Activated T-helper 1 cell treated with anti-CD3 and anti-CD28 coated beads, Interleukin-2, amount 50 U/mL, for 16 hours (primary cell): ENCODE measurements around the gene RPL37A.

Experiments used
- DNase-seq, 2 donors: peaks; one replicate each; pipeline ENCODE4 v3.0.0-alpha.2; 2020; ENCODE audit warnings: low read depth in 1 of 2, low spot score in 1 of 2

Gene RPL37A

DNA sequence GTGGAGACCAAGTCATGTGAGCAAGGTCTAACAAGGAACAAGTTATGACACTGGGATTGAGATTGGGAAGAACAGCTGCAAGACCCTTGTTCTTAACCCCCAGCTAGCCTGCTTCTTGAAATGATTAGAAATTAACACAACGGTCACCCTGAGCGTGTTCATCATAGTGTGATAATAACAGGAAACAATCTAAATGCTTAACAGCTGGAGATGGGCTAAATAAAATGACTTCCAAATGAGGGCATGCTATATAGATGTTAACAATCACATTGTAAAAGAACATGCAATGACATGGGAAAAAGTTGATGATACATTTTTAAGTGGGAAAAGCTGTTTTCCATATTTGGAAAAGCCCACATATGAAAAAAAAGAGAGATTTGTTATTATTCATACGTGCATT is 47.6 kb downstream of the RPL37A start:
- no peak for DNase-seq

DNA sequence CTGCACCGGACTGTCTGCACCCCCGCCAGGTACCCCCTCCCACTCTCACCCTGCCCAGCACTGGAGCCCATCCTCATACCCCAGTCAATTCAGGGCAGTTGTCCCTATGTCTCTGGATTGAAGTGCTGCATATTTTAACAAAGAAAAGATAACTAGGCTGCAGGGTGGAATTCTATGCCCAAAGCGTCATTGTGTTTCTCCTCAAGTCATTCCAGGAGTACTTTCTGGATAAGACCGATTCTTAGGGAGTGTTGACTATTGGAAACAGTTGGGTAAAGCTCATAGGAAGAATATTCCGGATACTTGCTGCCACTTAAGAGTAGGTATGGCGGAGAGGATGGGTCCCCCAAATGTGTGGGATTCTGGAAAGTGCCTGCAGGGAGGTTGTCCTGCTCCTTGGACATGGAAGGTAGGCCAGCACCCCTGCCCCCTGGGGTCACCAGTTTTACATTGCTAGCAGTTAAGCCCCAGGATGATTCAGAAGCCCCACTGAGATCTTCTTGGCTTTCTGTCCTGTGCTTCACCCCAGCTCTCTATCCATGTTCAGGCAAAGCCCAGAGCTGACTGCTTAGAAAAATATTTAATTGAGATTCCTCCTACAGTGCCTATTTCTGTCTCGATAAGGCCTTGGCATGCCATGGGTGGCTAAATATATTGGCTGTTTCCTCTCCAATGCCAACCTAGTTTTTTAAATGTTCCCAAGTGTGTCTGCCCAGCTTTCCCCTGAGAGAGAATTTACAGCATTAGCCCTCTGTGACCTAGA is 48.2 kb downstream of the RPL37A start:
- no peak for DNase-seq

DNA sequence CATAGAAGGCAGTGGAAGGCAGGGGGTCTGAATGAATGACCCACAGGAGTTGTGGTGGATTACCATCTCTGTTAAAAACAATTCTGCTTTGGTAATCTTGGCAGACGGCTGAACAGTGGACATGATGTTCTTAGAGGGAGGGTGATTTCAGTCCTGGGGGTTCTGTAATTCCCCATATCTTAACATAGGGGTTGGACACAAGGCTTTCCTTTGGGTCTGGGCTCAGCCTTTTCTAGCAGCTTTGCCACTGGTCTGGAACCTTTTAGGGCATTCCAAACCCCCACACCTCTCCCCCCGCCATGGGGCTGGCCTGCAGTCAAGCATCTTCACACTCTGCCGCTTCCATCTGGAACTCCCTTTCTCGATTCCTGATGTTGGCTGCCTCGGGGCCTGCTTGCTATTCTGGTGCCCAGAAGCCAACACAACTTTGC is 50.3 kb downstream of the RPL37A start:
- DNase-seq: no peak

DNA sequence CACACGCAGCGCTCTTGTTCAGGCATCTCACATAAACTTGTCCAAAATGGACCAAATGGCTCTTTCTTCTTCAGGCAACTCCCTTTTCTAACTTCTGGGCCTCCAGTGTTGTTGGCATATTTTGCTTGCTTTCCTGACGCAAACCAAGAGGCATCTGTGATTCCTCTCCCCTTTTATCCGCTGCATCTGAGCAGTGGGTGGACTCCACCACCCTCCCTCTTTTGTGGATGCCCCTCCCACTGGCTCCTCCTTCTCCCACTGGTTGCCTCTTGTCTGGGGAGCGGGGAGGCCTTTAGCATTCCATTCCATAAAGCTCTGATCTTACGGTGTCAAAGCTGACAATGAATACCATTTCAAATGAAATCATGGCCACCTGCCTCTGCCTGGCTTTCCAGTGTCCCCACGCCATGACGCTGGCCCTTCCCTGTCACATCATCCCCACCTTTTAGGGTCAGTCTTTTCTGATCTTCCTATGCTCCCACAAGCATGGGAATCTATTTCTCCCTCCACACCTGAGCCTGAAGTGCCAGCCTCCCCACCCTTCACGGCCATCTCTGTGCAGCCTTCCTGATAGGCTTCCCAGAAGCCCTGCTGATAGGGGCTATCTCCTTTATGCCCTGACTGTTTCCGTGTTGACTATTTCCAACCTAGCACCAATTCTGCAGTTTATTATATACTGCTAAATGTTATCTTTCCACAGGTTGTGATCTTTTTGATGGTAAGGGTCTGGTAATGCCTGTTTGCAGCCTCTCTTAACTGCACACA is 51.5 kb downstream of the RPL37A start:
- no peak for DNase-seq

DNA sequence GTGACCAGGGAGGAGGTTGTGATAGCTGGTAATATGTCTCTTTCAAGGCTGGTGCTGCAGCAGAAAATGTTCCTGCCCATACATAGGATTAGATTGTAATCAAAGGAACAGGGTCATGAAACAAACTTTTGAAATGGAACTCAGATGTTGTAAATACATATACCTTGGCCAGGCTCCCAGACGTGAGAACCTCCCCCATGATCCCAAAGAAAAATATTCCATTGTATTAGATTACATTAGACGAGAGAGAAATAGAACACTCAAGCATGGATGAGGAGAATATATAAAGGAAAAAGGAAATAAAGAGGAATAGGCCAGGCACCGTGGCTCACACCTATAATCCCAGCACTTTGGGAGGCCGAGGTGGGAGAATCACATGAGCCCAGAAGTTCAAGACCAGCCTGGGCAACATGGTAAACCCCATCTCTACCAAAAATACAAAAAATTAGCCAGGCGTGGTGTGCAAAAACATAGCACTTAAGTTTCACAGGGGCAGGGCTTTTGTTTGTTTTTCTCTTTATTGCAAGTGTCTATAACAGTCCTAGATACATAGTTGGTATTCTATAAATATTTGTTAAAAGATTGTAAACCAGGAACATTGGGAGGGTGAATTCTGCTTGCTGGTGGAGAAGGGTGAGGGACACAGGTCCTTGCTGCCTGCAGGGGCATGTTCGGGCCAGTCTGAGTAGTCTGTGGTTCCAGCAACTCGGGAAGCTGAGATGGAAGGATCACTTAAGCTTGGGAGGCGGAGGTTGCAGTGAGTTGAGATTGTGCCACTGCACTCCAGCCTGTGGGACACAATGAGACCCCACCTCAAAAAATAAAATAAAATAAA is 52.8 kb downstream of the RPL37A start:
- DNase-seq: no peak

DNA sequence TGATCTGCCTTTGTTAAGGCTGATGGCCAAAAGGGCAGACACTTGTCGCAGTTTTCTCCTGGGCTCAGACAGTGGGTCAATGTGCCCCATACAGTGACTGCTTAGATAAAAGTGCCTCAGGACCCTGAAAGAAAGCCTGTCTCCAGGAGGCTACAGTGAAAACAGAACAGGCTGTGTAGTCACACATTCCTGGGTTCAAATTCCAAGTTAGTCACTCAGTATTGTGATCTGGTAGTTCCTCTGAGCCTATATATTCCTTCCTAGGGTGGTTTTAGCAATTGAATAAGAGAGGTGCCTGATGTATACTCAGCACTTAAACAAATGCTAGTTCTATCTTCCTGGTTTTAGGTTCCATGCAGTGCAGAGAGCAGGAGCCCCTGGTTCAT is 54.4 kb downstream of the RPL37A start:
- no peak for DNase-seq
